Omental fat pad (tissue), 4 donors: ENCODE data around the gene PDE11A. TPM values are rescaled to one million over a fixed set of nuclear protein-coding genes. Genes with fewer than 3 reads are reported as not detected.

Experiments used
- ATAC-seq: fragments of 150-250 bp; one replicate; pipeline ENCODE4 v1.9.1; 2016; ENCODE audit warnings: mild to moderate bottlenecking, moderate library complexity; ENCODE audit not compliant: low FRiP score
- DNase-seq: peaks from one replicate; pipeline ENCODE4 v3.0.0-alpha.2; 2019; ENCODE audit warnings: low spot score
- total RNA-seq, 4 donors: library from RNA; depleted of rRNA; stranded (reverse); fragments of >200 nt; gene quantifications; one replicate each; pipeline ENCODE4 v1.1.0, GENCODE V29; 2016
- TF ChIP-seq, protein P1 (sequence below), 3 donors: fragments of 450-650 bp; IDR thresholded peaks; one replicate each; pipeline ENCODE4 v1.5.1; 2016 to 2017; ENCODE audit warnings: antibody characterized with exemption in 3 of 3, mild to moderate bottlenecking in 3 of 3, moderate library complexity in 2 of 3

PDE11A gene
- total RNA-seq, 4 donors from 2014 or later: 0.16 to 0.65 TPM; not detected in 2

DNA sequence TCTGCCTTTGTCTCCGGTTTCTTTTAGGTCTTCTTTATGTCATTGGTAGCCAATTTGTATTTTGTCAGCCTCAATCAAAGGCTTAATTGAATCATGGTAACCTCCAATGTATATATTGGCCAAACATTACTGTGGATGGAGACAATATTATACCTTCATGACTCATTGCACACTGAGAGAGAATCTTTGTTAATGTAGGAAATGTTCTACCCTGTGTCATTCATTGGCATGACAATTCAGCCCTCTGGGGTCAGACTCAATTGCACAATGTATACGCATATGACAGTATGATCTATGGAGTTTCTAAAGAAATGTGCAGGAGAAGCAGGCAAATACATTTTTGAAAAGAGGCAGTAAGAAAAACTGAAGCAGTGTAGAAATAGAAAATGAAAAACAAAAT, 162.6 kb downstream of the PDE11A start:
- TF ChIP-seq, protein P1, sequence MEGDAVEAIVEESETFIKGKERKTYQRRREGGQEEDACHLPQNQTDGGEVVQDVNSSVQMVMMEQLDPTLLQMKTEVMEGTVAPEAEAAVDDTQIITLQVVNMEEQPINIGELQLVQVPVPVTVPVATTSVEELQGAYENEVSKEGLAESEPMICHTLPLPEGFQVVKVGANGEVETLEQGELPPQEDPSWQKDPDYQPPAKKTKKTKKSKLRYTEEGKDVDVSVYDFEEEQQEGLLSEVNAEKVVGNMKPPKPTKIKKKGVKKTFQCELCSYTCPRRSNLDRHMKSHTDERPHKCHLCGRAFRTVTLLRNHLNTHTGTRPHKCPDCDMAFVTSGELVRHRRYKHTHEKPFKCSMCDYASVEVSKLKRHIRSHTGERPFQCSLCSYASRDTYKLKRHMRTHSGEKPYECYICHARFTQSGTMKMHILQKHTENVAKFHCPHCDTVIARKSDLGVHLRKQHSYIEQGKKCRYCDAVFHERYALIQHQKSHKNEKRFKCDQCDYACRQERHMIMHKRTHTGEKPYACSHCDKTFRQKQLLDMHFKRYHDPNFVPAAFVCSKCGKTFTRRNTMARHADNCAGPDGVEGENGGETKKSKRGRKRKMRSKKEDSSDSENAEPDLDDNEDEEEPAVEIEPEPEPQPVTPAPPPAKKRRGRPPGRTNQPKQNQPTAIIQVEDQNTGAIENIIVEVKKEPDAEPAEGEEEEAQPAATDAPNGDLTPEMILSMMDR (IDR thresholded peaks at IDR 0.05): no peak
- ATAC-seq: no peak

DNA sequence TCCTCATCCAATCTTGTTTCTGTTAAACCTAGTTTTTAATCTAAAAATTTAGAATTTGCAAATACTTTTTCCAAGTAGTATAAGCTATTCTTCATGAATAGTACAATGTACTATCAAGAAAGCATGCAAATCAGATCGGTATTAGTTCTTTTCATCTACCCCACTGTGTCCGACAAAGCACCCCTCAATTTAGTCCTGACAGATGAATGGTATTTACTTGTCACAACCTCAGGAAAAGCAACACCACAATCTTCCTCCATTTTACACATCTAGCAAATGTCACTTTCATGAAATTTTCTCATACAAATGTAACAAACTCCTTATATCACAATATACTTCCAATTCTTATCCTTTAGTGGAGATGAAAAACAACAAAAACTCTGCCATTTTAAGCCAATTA, 163.8 kb downstream of the PDE11A start:
- ATAC-seq (no peak), DNase-seq (no peak)
- TF ChIP-seq, protein P1 (IDR thresholded peaks at IDR 0.05): no peak

More for the DNA sequence above, 162.6 kb downstream of the PDE11A start:
- no peak for DNase-seq

DNA sequence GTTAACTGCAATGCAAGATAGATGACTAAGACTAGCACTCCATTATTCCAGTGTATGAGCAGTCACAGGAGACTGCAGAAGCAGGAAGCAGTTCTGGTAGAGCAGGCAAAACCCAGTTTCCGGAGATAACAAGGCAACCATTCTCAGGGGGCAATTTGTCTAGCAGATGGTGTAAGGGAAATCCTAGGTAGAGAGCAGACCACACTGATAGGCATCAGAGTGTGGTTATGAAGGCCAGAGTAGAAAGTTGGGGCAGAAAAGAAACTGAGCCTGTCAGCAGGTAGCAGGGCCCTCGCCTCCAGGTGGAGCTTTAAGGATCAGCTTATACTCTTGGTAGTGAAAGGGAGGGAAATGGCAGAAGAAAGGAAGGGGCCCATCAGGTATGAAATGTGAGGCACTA, 164.4 kb downstream of the PDE11A start:
- no peak for ATAC-seq

DNA sequence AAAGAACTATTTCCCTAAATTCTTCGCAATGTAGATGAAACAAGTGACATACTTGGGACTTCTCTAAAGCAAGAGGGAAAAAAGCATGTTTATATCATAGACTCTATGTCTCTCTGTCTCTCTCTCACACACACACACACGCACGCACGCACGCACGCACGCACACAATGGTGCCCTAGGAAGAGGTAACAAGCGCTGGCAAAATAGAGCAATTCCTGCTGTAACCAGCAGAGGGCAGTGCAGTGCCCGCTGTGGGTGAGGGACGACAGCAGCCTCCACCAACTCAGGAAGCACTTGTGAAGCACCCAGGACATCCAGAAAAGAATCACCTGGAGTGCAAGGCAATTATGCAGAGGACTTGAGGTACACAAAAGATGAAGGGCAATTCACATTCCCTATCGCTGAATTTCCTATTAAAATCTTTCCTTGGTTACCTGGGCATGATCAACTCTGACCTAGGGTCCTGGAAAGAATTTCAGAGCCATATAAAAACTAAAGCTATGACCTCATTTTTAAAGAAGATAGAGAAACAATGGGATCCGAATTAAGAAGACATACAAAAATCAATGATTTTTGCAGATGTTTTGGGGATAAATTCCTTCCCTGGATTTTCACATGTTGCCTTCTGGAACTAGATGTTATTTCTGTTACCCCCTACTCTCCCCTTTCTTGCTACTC, 166.4 kb downstream of the PDE11A start:
- TF ChIP-seq, protein P1 (IDR thresholded peaks at IDR 0.05): no peak
- DNase-seq (no peak), ATAC-seq (no peak)

More for the DNA sequence above, 164.4 kb downstream of the PDE11A start:
- DNase-seq: no peak
- TF ChIP-seq, protein P1 (IDR thresholded peaks at IDR 0.05): no peak

DNA sequence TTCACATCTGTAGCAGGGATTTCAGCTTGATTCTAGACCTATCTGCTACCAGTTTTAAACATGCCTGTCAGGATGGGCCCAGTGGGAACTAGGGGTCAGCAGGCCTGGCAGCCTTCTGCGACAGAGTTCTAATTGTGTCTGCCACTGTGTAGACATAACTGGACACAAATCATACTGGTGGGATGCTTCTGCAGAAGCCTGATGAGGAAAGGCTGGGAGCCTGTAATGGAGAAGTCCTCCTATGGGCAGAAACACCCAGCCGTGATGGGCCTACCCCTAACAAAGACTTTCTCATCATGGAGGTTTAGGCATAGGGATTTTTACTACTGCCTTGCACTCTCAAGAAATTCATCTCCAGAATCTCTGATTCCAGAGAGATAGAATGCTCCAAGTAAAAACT, 166.9 kb downstream of the PDE11A start:
- DNase-seq (no peak), ATAC-seq (no peak)
- TF ChIP-seq, protein P1 (IDR thresholded peaks at IDR 0.05): no peak

DNA sequence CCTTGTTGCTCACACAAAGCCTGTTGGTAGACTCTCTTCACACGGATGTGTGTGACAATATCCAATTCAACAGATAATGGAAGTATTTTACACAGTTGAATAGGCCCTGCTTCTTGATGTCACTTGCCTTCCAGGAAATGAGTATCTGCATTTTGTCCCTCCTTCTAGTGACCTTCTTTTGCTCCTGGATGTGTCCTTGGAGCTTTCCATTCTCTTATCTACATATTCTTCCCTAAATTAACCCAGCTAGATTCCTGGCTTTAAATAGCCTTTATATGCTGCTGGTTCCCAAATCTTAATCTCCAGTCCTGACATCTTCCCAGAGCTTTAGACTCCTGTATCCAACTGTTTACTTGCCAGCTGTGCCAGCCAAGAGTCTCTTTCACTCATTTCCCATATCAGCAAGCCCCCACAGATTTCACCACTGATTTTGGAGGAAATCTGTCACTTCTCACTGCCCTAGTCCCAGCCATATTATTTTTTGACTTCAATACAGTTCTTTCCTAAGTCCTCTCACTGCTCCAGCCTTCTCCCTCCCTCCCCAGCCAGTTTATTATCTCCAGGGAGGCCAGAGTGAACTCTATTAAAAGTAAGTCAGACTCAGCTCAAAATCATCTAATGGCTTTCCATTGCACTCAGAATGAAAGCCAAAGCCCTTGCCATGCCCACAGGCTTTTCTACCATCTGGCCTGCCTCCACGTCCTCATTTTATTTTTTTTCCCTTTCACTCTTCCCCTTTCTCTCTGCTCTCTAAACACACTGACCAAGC, 170.0 kb downstream of the PDE11A start:
- ATAC-seq: no peak
- TF ChIP-seq, protein P1 (IDR thresholded peaks at IDR 0.05): no peak
- no peak for DNase-seq
